Activated CD4-positive, alpha-beta T cell treated with anti-CD3 and anti-CD28 coated beads, Interleukin-2, amount 10 ng/mL, durations not matched to agents 24 days and 14 days (primary cell): ENCODE results near the gene KCNJ15. TPM values are rescaled to one million over a fixed set of nuclear protein-coding genes. Genes with fewer than 3 reads are reported as not detected.

Experiments used
- DNase-seq: peaks from one replicate; pipeline ENCODE4 v3.0.0; 2022
- H3K27ac Mint-ChIP-seq: one replicate; pipeline ENCODE4 v1.8.0; 2022; ENCODE audit warnings: mild to moderate bottlenecking, mixed read lengths
- H3K27me3 Mint-ChIP-seq: one replicate; pipeline ENCODE4 v1.8.0; 2022; ENCODE audit warnings: mixed read lengths
- H3K36me3 Mint-ChIP-seq: one replicate; pipeline ENCODE4 v1.8.0; 2022; ENCODE audit warnings: low read depth, mild to moderate bottlenecking, mixed read lengths
- H3K4me1 Mint-ChIP-seq: one replicate; pipeline ENCODE4 v1.8.0; 2021; ENCODE audit warnings: mixed read lengths
- H3K4me3 Mint-ChIP-seq: one replicate; pipeline ENCODE4 v1.8.0; 2022; ENCODE audit warnings: mild to moderate bottlenecking, moderate library complexity, mixed read lengths
- H3K9me3 Mint-ChIP-seq: one replicate; pipeline ENCODE4 v1.8.0; 2021; ENCODE audit warnings: mixed read lengths
- intact Hi-C: fragments of 100-400 bp; cut with micrococcal nuclease; formaldehyde crosslinking; loops from one replicate; pipeline ENCODE4 v1.15.1; 2023
- total RNA-seq: library from RNA; stranded (reverse); gene quantifications from 2 replicates; pipeline ENCODE4 v1.2.3, GENCODE V29; 2022

The KCNJ15 gene
- total RNA-seq, 1 donor from 2014 or later: 2.0 TPM

GRCh38 chr21:38355992-38356781 lies 99.4 kb downstream of the KCNJ15 start:
- H3K9me3 Mint-ChIP-seq: no peaks in the 10 kb centered on the region
- no peaks in the 10 kb centered on the region for H3K36me3 Mint-ChIP-seq
- H3K4me1 Mint-ChIP-seq: peaks cover 16% of the 10 kb centered on the region
- H3K27ac Mint-ChIP-seq: no peak overlapping the region
- no peaks in the 10 kb centered on the region for H3K27me3 Mint-ChIP-seq
- H3K4me3 Mint-ChIP-seq: no peak overlapping the region
- DNase-seq: peak; percentile 92
- intact Hi-C loops: loop anchor here (1.0 kb wide), 3 partner anchors 137 to 197 kb away; no protein-coding TSS in a partner anchor

Other genes with a start within 250 kb of the KCNJ15 start
- 0.12 and 0.14 TPM in 2 replicates for gene ERG, start 241.5 kb downstream of the KCNJ15 start, total RNA-seq